CD4-positive, alpha-beta T cell (primary cell): ENCODE measurements around the gene GPNMB. TPM values are rescaled to one million over a fixed set of nuclear protein-coding genes. Genes with fewer than 3 reads are reported as not detected.

Source experiments
- ATAC-seq: fragments of 200-7000 bp; cut with Tn5 transposase; one replicate; pipeline ENCODE4 v1.10.0; 2022; ENCODE audit warnings: mild to moderate bottlenecking; ENCODE audit not compliant: poor library complexity
- CTCF ChIA-PET: fragments of 350-600 bp; sonication (Branson Sonifier 250); formaldehyde crosslinking; loops from one replicate; lab custom pipeline; 2021; ENCODE audit warnings: antibody characterized with exemption, inconsistent platforms; lab: Charles Lee
- POLR2A ChIA-PET: fragments of 350-600 bp; sonication (Branson Sonifier 250); formaldehyde crosslinking; loops from one replicate; lab custom pipeline; 2021; ENCODE audit warnings: antibody characterized with exemption, inconsistent platforms; lab: Charles Lee
- DNase-seq, 14 experiments: peaks; one replicate each; pipeline ENCODE4 v3.0.0-alpha.2; 2013 to 2020; ENCODE audit warnings: mixed read lengths in 2 of 14
- H3K27ac ChIP-seq, 2 donors: one replicate each; pipeline versions ENCODE4 v1.5.1 to v1.7.0; 2013; ENCODE audit warnings: low read length in 2 of 2, low read depth in 1 of 2, mild to moderate bottlenecking in 1 of 2
- H3K27me3 ChIP-seq, 2 experiments: 1 replicate in 1 of 2; 2 replicates in 1 of 2; pipeline versions ENCODE4 v1.6.1 to v1.7.0; 2013; ENCODE audit warnings: low read length in 2 of 2, control low read depth in 1 of 2, mild to moderate bottlenecking in 1 of 2, moderate library complexity in 1 of 2; ENCODE audit not compliant: insufficient read depth in 2 of 2, control insufficient read depth in 1 of 2
- H3K36me3 ChIP-seq: one replicate; pipeline ENCODE4 v1.6.1; 2013; ENCODE audit warnings: low read length, control low read depth; ENCODE audit not compliant: insufficient read depth
- H3K4me1 ChIP-seq: one replicate; pipeline ENCODE4 v1.6.1; 2013; ENCODE audit warnings: low read length, control low read depth; ENCODE audit not compliant: insufficient read depth
- H3K4me3 ChIP-seq: one replicate; pipeline ENCODE4 v1.5.1; 2013; ENCODE audit warnings: mild to moderate bottlenecking, low read length, moderate library complexity
- H3K9me3 ChIP-seq, 2 experiments: 1 replicate in 1 of 2; 2 replicates in 1 of 2; pipeline versions ENCODE4 v1.6.1 to v1.7.0; 2013; ENCODE audit warnings: low read length in 2 of 2, mild to moderate bottlenecking in 2 of 2, control low read depth in 1 of 2, moderate library complexity in 1 of 2; ENCODE audit not compliant: control insufficient read depth in 1 of 2, insufficient read depth in 1 of 2
- H3K27ac Mint-ChIP-seq: one replicate; pipeline ENCODE4 v1.8.0; 2020; ENCODE audit warnings: mixed read lengths
- H3K27me3 Mint-ChIP-seq: one replicate; pipeline ENCODE4 v1.8.0; 2021; ENCODE audit warnings: mixed read lengths
- H3K36me3 Mint-ChIP-seq: one replicate; pipeline ENCODE4 v1.8.0; 2021; ENCODE audit warnings: low read depth, mixed read lengths
- H3K4me1 Mint-ChIP-seq: one replicate; pipeline ENCODE4 v1.8.0; 2021; ENCODE audit warnings: low read depth, mixed read lengths
- H3K4me3 Mint-ChIP-seq: one replicate; pipeline ENCODE4 v1.8.0; 2020; ENCODE audit warnings: mild to moderate bottlenecking, mixed read lengths
- H3K9me3 Mint-ChIP-seq: one replicate; pipeline ENCODE4 v1.8.0; 2020; ENCODE audit warnings: mixed read lengths
- CTCF ChIP-seq: fragments of 200-600 bp; IDR thresholded peaks from one replicate; pipeline ENCODE4 v1.8.0; 2022; ENCODE audit warnings: antibody characterized with exemption, mild to moderate bottlenecking
- intact Hi-C, 2 experiments: fragments of 100-400 bp; cut with DNase I in 1 of 2; cut with micrococcal nuclease in 1 of 2; formaldehyde crosslinking; loops; one replicate each; pipeline versions ENCODE4 v1.15.1 to v1.9.0; 2023 to 2025; cut with DNase I, micrococcal nuclease
- total RNA-seq, 174 experiments: library from RNA in 2 of 174; stranded (reverse) in 2 of 174; gene quantifications; one replicate each; pipeline ENCODE4 v1.2.3 and lab custom pipeline; 2021 to 2026

The GPNMB gene
- total RNA-seq, 2 experiments from 2014 or later, result not detected

DNA sequence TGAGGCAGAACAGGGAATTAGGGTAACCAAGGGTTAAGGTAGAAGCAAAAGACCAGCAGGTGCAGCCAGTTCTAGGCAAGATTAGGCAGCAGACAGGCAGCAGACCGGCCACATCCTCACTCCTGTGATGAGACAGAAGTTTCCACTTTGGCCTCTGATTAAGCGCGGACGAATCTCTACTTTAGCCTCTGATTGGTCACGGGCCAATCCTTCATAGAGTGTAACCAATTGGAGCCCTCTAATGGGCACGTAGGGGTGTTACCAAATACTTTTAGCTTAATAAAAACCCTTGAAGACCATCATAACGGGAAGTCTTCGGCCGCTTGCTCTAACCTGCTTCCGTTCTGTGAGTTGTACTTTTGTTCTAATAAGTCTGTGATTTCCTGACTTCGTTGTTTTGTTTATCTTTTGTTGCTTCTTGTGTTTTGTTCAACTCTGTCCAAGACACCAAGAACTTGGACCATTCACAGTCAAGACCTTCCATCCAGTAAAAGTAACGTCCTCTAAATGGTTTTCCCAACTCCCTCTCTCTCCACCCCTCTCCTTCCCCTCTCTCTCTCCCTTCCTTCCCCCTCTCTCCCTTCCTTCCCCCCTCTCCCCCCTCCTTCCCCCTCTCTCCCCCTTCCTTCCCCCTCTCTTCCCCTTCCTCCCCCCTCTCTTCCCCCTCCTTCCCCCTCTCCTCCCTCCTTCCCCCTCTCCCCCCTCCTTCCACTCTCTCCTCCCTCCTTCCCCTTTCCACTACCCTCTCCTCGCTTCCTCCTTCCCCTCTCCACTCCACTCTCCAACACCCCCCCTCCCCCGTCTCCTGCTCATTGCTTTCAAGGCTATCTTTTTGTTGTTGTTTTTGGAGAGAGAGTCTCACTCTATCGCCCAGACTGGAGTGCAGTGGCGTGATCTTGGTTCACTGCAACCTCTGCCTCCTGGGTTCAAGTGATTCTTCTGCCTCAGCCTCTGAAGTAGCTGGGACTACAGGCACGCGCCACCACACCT, 39.4 kb downstream of the GPNMB start:
- no peak for TF ChIP-seq CTCF
- POLR2A ChIA-PET, result no interaction called here
- H3K27me3 Mint-ChIP-seq, result no peaks in the 10 kb centered on the region
- H3K9me3 ChIP-seq, result no peaks in the 10 kb centered on the region
- no peaks in the 10 kb centered on the region for H3K36me3 ChIP-seq
- peaks cover 11% of the 10 kb centered on the region for H3K4me1 Mint-ChIP-seq
- no peak overlapping the region for H3K4me3 Mint-ChIP-seq
- no peak for DNase-seq
- no peaks in the 10 kb centered on the region for H3K9me3 Mint-ChIP-seq
- H3K4me3 ChIP-seq, result no peak overlapping the region
- CTCF ChIA-PET, result no interaction called here
- no peaks in the 10 kb centered on the region for H3K27me3 ChIP-seq
- H3K36me3 Mint-ChIP-seq, result no peaks in the 10 kb centered on the region
- ATAC-seq, result no peak
- H3K4me1 ChIP-seq, result peaks cover 15% of the 10 kb centered on the region
- no peak overlapping the region for H3K27ac ChIP-seq
- H3K27ac Mint-ChIP-seq, result no peak overlapping the region
- intact Hi-C loops, result no loop called here

GRCh38 chr7:23287612-23288011, 41.0 kb downstream of the GPNMB start:
- DNase-seq (no peak), ATAC-seq (no peak)
- H3K27ac ChIP-seq, result no peak overlapping the region
- peaks cover 15% of the 10 kb centered on the region for H3K4me1 ChIP-seq
- Mint-ChIP-seq H3K27me3 (no peaks in the 10 kb centered on the region), H3K9me3 (no peaks in the 10 kb centered on the region), H3K36me3 (no peaks in the 10 kb centered on the region), H3K27ac (no peak overlapping the region), H3K4me1 (peaks cover 11% of the 10 kb centered on the region), H3K4me3 (no peak overlapping the region)
- no peak overlapping the region for H3K4me3 ChIP-seq
- no peaks in the 10 kb centered on the region for H3K9me3 ChIP-seq
- ChIA-PET POLR2A (no interaction called here), CTCF (no interaction called here)
- H3K36me3 ChIP-seq, result no peaks in the 10 kb centered on the region
- no peaks in the 10 kb centered on the region for H3K27me3 ChIP-seq
- no peak for TF ChIP-seq CTCF
- intact Hi-C loops, result no loop called here

- H3K27me3 ChIP-seq, result no peaks in the 10 kb centered on the region
- no peak for ATAC-seq
- no peak overlapping the region for H3K27ac Mint-ChIP-seq
- DNase-seq, result no peak
- H3K36me3 ChIP-seq, result no peaks in the 10 kb centered on the region
- POLR2A ChIA-PET, result interaction anchor here (2.0 kb wide), 1 partner anchor 55 kb away, joined by 5 read pairs; no protein-coding TSS in a partner anchor
- CTCF ChIA-PET, result interaction anchor here (0.6 to 1.7 kb wide), 3 partner anchors 18 to 1376 kb away, joined by 3 read pairs; no protein-coding TSS in a partner anchor
- peaks cover 11% of the 10 kb centered on the region for H3K4me1 Mint-ChIP-seq
- intact Hi-C loops, result loop anchor here in 1 of 2 experiments (10.0 kb wide), 2 partner anchors 394 to 436 kb away; partner anchors contain the start of gene FAM221A
- no peaks in the 10 kb centered on the region for H3K36me3 Mint-ChIP-seq
- H3K9me3 Mint-ChIP-seq, result no peaks in the 10 kb centered on the region
- no peaks in the 10 kb centered on the region for H3K27me3 Mint-ChIP-seq
- H3K9me3 ChIP-seq, result no peaks in the 10 kb centered on the region
- no peak overlapping the region for H3K4me3 Mint-ChIP-seq
- no peak overlapping the region for H3K4me3 ChIP-seq
- TF ChIP-seq CTCF, result no peak
- no peak overlapping the region for H3K27ac ChIP-seq
- H3K4me1 ChIP-seq, result peaks cover 15% of the 10 kb centered on the region
These were observed 44.4 kb downstream of the GPNMB start for GRCh38 chr7:23290993-23291392.
